ENCODE measurements around the gene DNMBP. TPM values are rescaled to one million over a fixed set of nuclear protein-coding genes. Genes with fewer than 3 reads are reported as not detected.
"Not testable (repeated sequence)": the region's sequence is repeated elsewhere in the genome, so short reads cannot be mapped to it uniquely, and the experiment has no call there.

Gene DNMBP
- total RNA-seq, 1 donor from 2014 or later = 15.9 TPM

DNA sequence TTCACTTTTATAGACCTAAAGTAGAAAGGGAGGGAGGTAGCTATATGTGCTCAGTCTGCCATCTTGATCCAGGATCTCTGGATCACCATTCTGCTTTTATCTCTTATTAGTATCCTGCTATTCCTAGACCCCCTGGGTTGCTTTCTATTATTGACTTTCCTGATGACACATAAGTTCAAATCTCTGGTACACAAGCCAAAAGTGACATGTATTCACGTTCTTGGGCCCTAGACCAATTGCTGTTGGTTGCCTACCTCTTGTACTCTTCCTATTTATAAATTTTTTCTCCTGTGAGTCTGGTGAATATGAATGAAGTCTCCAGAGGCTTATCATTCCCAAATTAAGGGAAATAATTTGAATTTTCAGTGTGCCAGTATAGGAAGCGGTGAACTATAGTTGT lies 56.9 kb downstream of the DNMBP start:
- TF ChIP-seq, protein P1, sequence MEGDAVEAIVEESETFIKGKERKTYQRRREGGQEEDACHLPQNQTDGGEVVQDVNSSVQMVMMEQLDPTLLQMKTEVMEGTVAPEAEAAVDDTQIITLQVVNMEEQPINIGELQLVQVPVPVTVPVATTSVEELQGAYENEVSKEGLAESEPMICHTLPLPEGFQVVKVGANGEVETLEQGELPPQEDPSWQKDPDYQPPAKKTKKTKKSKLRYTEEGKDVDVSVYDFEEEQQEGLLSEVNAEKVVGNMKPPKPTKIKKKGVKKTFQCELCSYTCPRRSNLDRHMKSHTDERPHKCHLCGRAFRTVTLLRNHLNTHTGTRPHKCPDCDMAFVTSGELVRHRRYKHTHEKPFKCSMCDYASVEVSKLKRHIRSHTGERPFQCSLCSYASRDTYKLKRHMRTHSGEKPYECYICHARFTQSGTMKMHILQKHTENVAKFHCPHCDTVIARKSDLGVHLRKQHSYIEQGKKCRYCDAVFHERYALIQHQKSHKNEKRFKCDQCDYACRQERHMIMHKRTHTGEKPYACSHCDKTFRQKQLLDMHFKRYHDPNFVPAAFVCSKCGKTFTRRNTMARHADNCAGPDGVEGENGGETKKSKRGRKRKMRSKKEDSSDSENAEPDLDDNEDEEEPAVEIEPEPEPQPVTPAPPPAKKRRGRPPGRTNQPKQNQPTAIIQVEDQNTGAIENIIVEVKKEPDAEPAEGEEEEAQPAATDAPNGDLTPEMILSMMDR (IDR thresholded peaks at IDR 0.05) = no peak
- Histone ChIP-seq H3K27me3 (no peaks in the 10 kb centered on the region), H3K9me3 (peaks cover 0 to 6% of the 10 kb centered on the region in 2 donors), H3K4me1 (no peaks in the 10 kb centered on the region), H3K4me3 (no peak overlapping the region), H3K27ac (no peak overlapping the region), H3K36me3 (peaks cover 25 to 42% of the 10 kb centered on the region in 2 donors)
- no peak for DNase-seq (ENCODE audit: low spot score in 2 of 2)
- intact Hi-C loops (cut with DNase I) = no loop called here

DNA sequence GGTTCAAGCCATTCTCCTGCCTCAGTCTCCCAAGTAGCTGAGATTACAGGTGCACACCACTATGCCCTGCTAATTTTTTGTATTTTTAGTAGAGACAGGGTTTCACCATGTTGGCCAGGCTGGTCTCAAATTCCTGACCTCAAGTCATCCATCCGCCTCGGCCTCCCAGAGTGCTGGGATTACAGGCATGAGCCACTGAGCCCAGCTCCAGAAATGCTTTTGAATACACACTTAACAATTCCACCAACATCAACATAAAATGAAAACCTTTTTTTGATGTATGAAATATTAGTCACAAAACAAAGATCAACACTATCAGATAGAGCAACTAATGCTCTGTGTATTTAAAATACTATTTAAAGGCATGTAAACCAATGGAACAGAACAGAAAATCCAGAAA lies 63.7 kb downstream of the DNMBP start:
- H3K27me3 ChIP-seq; H3K36me3 ChIP-seq; intact Hi-C loops (cut with DNase I); DNase-seq (ENCODE audit: low spot score in 2 of 2); H3K9me3 ChIP-seq; H3K27ac ChIP-seq; H3K4me3 ChIP-seq; H3K4me1 ChIP-seq: not testable (repeated sequence)

DNA sequence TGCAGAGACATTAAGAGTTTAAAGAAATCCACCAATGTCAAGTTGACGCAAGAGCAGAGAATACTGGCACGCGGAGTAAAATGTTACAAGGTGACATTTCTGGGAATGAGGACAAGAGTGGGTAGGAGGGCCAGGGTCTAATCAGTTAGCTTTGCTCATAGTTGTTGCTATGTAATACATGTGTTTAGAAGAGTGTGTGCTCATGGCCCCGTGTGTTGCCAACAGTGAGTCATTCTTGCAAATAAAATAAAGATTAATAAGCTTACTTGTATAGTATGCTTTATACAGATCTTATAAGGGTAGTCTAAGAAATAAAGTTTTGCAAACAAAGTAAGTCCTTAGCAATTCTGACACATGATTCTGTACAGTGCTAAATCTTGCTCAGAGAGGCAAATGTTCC lies 64.5 kb downstream of the DNMBP start:
- Histone ChIP-seq H3K27ac (no peak overlapping the region), H3K4me1 (peaks cover 0 to 4% of the 10 kb centered on the region in 2 donors)
- peak in 1 of 2 donors; percentile 67 for DNase-seq (ENCODE audit: low spot score in 2 of 2)

DNA sequence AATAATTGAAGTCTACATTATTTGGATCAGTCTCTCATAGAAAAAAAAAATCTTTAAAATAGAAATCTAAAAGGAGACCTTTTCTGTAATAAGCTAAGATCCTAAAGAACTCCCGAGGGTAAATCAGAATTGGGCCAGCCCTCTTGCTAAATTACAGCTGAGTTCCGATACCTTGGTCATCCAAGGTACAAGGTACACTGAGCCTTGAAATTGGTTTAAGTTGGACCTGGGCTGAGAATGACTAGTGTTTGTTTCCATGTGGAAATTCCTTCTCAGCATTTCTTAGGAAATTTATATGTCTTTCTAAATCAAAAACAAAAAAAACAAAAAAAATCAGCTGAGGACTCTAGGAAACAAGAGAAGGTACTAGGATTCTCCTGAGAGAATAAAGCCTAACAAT lies 64.9 kb downstream of the DNMBP start:
- intact Hi-C loops (cut with DNase I) = no loop called here
- Histone ChIP-seq H3K27me3 (no peaks in the 10 kb centered on the region), H3K9me3 (no peaks in the 10 kb centered on the region), H3K4me3 (no peak overlapping the region), H3K36me3 (no peaks in the 10 kb centered on the region), H3K4me1 (peaks cover 0 to 4% of the 10 kb centered on the region in 2 donors), H3K27ac (no peak overlapping the region)
- TF ChIP-seq, protein P1 (IDR thresholded peaks at IDR 0.05) = no peak
- DNase-seq (ENCODE audit: low spot score in 2 of 2) = no peak

More for the DNA sequence above, 64.5 kb downstream of the DNMBP start:
- Histone ChIP-seq H3K4me3 (no peak overlapping the region), H3K9me3 (no peaks in the 10 kb centered on the region), H3K36me3 (peaks cover 0 to 2% of the 10 kb centered on the region in 2 donors), H3K27me3 (no peaks in the 10 kb centered on the region)
- TF ChIP-seq, protein P1 (IDR thresholded peaks at IDR 0.05) = no peak
- intact Hi-C loops (cut with DNase I) = no loop called here

DNA sequence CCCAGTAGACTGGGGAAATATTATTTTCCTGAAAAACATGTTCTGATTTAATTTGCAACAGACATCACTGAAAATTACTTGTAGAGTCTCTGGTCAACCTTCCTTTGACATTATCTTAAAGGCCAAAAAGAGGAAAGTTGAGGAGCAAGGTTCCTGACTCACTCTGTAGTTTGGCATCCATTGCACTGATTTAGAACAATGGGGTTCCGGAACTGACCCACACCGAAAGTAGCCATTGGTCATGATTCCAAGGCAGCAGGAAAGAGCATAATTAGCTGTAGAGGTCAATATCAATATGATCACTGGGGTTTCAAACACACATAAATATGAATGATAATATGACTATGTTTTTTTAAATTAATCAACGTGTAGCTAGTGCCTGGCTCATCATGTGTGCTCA lies 65.8 kb downstream of the DNMBP start:
- no peak overlapping the region for H3K4me3 ChIP-seq
- H3K27me3 ChIP-seq = no peaks in the 10 kb centered on the region
- H3K9me3 ChIP-seq = no peaks in the 10 kb centered on the region
- no peak overlapping the region for H3K27ac ChIP-seq
- TF ChIP-seq, protein P1 (IDR thresholded peaks at IDR 0.05) = no peak
- H3K36me3 ChIP-seq = no peaks in the 10 kb centered on the region
- H3K4me1 ChIP-seq = peaks cover 0 to 4% of the 10 kb centered on the region in 2 donors
- DNase-seq (ENCODE audit: low spot score in 2 of 2) = no peak
- intact Hi-C loops (cut with DNase I) = no loop called here

DNA sequence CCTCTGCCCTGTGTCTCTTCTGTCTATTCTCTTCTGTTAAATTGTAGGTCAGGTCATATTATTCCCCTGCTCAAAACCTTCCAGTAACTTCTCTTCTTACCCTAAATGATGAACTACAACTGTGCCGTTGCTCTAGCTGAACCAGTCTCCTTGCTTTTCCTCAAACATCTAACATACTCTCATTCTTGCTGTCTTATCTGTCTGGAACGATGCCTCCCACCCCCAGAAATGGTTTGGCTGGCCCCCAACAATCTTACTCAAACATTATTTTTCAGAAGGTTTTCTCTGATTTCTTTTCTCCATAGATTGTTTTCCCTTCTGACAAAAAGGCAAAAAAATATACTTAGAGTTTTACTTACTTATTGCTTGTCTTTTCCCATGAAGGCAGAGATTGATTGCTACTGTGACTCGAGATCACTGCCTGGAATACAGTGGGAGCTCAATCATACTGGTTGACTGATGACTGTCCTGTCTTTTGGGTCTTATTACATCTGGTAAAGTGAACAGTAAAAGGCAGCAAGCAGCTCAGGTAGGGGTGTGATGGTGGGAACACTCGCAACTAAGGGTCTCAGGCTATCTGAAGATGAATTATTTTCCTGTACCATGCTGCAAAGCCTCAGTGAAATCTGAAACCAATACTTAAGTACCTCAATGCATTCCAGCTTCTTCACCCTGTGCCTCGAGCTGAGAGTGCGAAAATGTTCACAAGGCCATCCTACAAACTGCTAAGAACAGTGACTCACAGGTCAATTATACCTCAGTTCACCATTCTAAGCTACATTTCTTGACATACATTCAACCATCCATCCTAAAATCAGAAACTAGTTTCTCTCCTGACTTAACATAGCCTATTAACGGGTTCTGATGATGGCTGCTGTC lies 67.6 kb downstream of the DNMBP start:
- intact Hi-C loops (cut with DNase I) = no loop called here
- no peak for DNase-seq (ENCODE audit: low spot score in 2 of 2)
- H3K27ac ChIP-seq = no peak overlapping the region
- no peaks in the 10 kb centered on the region for H3K9me3 ChIP-seq
- H3K27me3 ChIP-seq = no peaks in the 10 kb centered on the region
- TF ChIP-seq, protein P1 (IDR thresholded peaks at IDR 0.05) = no peak
- H3K4me3 ChIP-seq = no peak overlapping the region
- peaks cover 0 to 4% of the 10 kb centered on the region in 2 donors for H3K4me1 ChIP-seq
- no peaks in the 10 kb centered on the region for H3K36me3 ChIP-seq

All from ascending aorta (tissue), 2 donors.